Thymus (tissue), 11 donors: ENCODE data around the gene TNPO1. TPM values are rescaled to one million over a fixed set of nuclear protein-coding genes. Genes with fewer than 3 reads are reported as not detected.
A peak's percentile ranks its signal among the peaks of the same experiment; 100 is the strongest.

ENCODE experiments used
- DNase-seq, 9 donors: peaks; one replicate each; pipeline ENCODE4 v3.0.0-alpha.2; 2013; ENCODE audit warnings: low spot score in 9 of 9, low read depth in 6 of 9, missing footprints in 1 of 9
- H3K27ac ChIP-seq, 2 donors: one replicate each; pipeline ENCODE4 v1.5.1; 2013; ENCODE audit warnings: control low read depth in 1 of 2, low read depth in 1 of 2, low read length in 1 of 2, mild to moderate bottlenecking in 1 of 2, moderate library complexity in 1 of 2
- H3K27me3 ChIP-seq, 2 donors: one replicate each; pipeline ENCODE4 v1.5.1; 2013; ENCODE audit warnings: low read length in 1 of 2; ENCODE audit not compliant: control insufficient read depth in 2 of 2, insufficient read depth in 1 of 2
- H3K36me3 ChIP-seq, 2 donors: one replicate each; pipeline ENCODE4 v1.5.1; 2013; ENCODE audit warnings: low read length in 1 of 2, mild to moderate bottlenecking in 1 of 2, moderate library complexity in 1 of 2; ENCODE audit not compliant: control insufficient read depth in 2 of 2, insufficient read depth in 2 of 2
- H3K4me1 ChIP-seq, 2 donors: one replicate each; pipeline ENCODE4 v1.5.1; 2013; ENCODE audit warnings: low read length in 2 of 2; ENCODE audit not compliant: control insufficient read depth in 2 of 2, insufficient read depth in 2 of 2
- H3K4me3 ChIP-seq, 2 donors: one replicate each; pipeline ENCODE4 v1.5.1; 2013; ENCODE audit warnings: low read length in 2 of 2, control low read depth in 1 of 2, mild to moderate bottlenecking in 1 of 2
- H3K9me3 ChIP-seq, 2 donors: one replicate each; pipeline ENCODE4 v1.5.1; 2013; ENCODE audit warnings: low read length in 1 of 2, mild to moderate bottlenecking in 1 of 2; ENCODE audit not compliant: control insufficient read depth in 2 of 2, insufficient read depth in 1 of 2
- WGBS: extraction: QIAGEN DNeasy Blood & Tissue Kit; methylation state at CpG from one replicate; pipeline ENCODE4 v1.1.7; 2013; 5-methylcytosine and 5-hydroxymethylcytosine counted together
- polyA plus RNA-seq: library from polyadenylated mRNA; stranded (reverse); fragments of 200-250 nt; gene quantifications from one replicate; pipeline ENCODE4 v1.2.3, GENCODE V29; 2013
- total RNA-seq: library from RNA; stranded (reverse); fragments of 120-200 nt; gene quantifications from one replicate; pipeline ENCODE4 v1.2.4, GENCODE V29; 2013
- donor health status: healthy.

The TNPO1 gene
- total and polyA plus RNA-seq, 2 donors = 14.6 to 78.5 TPM

GRCh38 chr5:72885824-72886223, 69.4 kb downstream of the TNPO1 start:
- DNase-seq = no peak
- Histone ChIP-seq H3K4me3 (no peak overlapping the region), H3K9me3 (no peaks in the 10 kb centered on the region), H3K4me1 (no peaks in the 10 kb centered on the region), H3K27ac (no peak overlapping the region), H3K27me3 (no peaks in the 10 kb centered on the region), H3K36me3 (peaks cover 36 to 88% of the 10 kb centered on the region in 2 donors)
- 98% methylated on average over 4 of the region's 4 CpGs for WGBS

GRCh38 chr5:72888595-72888994, 72.1 kb downstream of the TNPO1 start:
- no peak for DNase-seq
- Histone ChIP-seq H3K36me3 (peaks cover 41 to 82% of the 10 kb centered on the region in 2 donors), H3K27ac (no peak overlapping the region), H3K27me3 (no peaks in the 10 kb centered on the region), H3K4me3 (no peak overlapping the region), H3K4me1 (no peaks in the 10 kb centered on the region), H3K9me3 (no peaks in the 10 kb centered on the region)
- 95% methylated on average over 2 of the region's 2 CpGs for WGBS

- WGBS = 98% methylated on average over 5 of the region's 5 CpGs
- H3K4me1 ChIP-seq = no peaks in the 10 kb centered on the region
- H3K27me3 ChIP-seq = no peaks in the 10 kb centered on the region
- no peak for DNase-seq
- H3K4me3 ChIP-seq = no peak overlapping the region
- peaks cover 46 to 82% of the 10 kb centered on the region in 2 donors for H3K36me3 ChIP-seq
- no peaks in the 10 kb centered on the region for H3K9me3 ChIP-seq
- no peak overlapping the region for H3K27ac ChIP-seq
These were observed 72.9 kb downstream of the TNPO1 start for GRCh38 chr5:72889324-72889723.

- no peaks in the 10 kb centered on the region for H3K9me3 ChIP-seq
- 95% methylated on average over 4 of the region's 4 CpGs for whole genome bisulfite sequencing
- no peaks in the 10 kb centered on the region for H3K4me1 ChIP-seq
- DNase-seq = no peak
- no peaks in the 10 kb centered on the region for H3K27me3 ChIP-seq
- H3K4me3 ChIP-seq = no peak overlapping the region
- peaks cover 35 to 72% of the 10 kb centered on the region in 2 donors for H3K36me3 ChIP-seq
- H3K27ac ChIP-seq = no peak overlapping the region
These were observed 76.4 kb downstream of the TNPO1 start for GRCh38 chr5:72892846-72893245.

GRCh38 chr5:72895758-72896157, 79.3 kb downstream of the TNPO1 start:
- WGBS = 92% methylated on average over 2 of the region's 2 CpGs
- Histone ChIP-seq H3K4me1 (no peaks in the 10 kb centered on the region), H3K4me3 (no peak overlapping the region), H3K9me3 (no peaks in the 10 kb centered on the region), H3K27me3 (no peaks in the 10 kb centered on the region), H3K27ac (no peak overlapping the region), H3K36me3 (peaks cover 29 to 62% of the 10 kb centered on the region in 2 donors)
- DNase-seq = no peak

GRCh38 chr5:72906806-72907205, 90.3 kb downstream of the TNPO1 start:
- Histone ChIP-seq H3K36me3 (peaks cover 33 to 59% of the 10 kb centered on the region in 2 donors), H3K27ac (no peak overlapping the region), H3K27me3 (no peaks in the 10 kb centered on the region), H3K4me3 (no peak overlapping the region), H3K9me3 (no peaks in the 10 kb centered on the region), H3K4me1 (no peaks in the 10 kb centered on the region)
- no peak for DNase-seq

- DNase-seq = no peak
- Histone ChIP-seq H3K36me3 (peaks cover 32 to 53% of the 10 kb centered on the region in 2 donors), H3K27ac (no peak overlapping the region), H3K4me3 (no peak overlapping the region), H3K4me1 (no peaks in the 10 kb centered on the region), H3K27me3 (no peaks in the 10 kb centered on the region), H3K9me3 (no peaks in the 10 kb centered on the region)
- 97% methylated on average over 6 of the region's 6 CpGs for WGBS
These were observed 92.2 kb downstream of the TNPO1 start for GRCh38 chr5:72908664-72909063.

GRCh38 chr5:72917371-72917776, 100.9 kb downstream of the TNPO1 start:
- WGBS = 98% methylated on average over 1 of the region's 1 CpG
- DNase-seq = no peak
- no peaks in the 10 kb centered on the region for H3K27me3 ChIP-seq
- no peaks in the 10 kb centered on the region for H3K9me3 ChIP-seq
- H3K4me3 ChIP-seq = no peak overlapping the region
- H3K27ac ChIP-seq = no peak overlapping the region
- H3K36me3 ChIP-seq = no peaks in the 10 kb centered on the region
- H3K4me1 ChIP-seq = no peaks in the 10 kb centered on the region

- Histone ChIP-seq H3K4me1 (no peaks in the 10 kb centered on the region), H3K27me3 (no peaks in the 10 kb centered on the region), H3K27ac (no peak overlapping the region), H3K4me3 (no peak overlapping the region), H3K36me3 (no peaks in the 10 kb centered on the region), H3K9me3 (no peaks in the 10 kb centered on the region)
- WGBS = 45% methylated on average over 4 of the region's 4 CpGs
- peak in 2 of 9 donors; percentile 3 to 12 for DNase-seq
These were observed 104.4 kb downstream of the TNPO1 start for GRCh38 chr5:72920690-72921502.
